ENCODE data around the gene MARCHF3. TPM values are rescaled to one million over a fixed set of nuclear protein-coding genes. Genes with fewer than 3 reads are reported as not detected.

Gene MARCHF3
- total and polyA plus RNA-seq, 10 of the 15 experiments (the other 5 are each of a cell fraction or from before 2014, with no cell fraction given) = 3.6 to 24.1 (median 11.3) TPM

DNA sequence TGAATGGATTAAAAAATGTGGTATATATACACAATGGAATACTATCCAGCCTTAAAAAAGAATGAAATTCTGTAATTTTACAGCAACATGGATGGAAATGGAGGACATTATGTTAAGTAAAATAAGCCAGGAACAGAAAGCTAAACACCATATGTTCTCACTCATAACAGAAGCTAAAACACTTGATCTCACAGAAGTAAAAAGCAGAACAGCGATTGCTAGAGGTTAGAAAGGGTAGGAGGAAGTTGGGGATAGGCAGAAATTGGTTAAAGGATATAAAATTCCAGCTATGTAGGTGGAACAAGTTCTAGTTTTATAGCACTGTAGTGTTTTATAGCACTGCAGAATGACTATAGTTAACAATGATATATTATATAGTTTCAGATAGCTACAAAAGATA, 15.8 kb downstream of the MARCHF3 start (continued):
- TF ChIP-seq ZNF207 (IDR thresholded peaks at IDR 0.05; ENCODE audit: borderline replicate concordance) (no peak), SREBF2 (IDR thresholded peaks at IDR 0.05; ENCODE audit: low read length) (no peak), NFIC (IDR thresholded peaks at IDR 0.05; ENCODE audit: low read depth, low read length) (peak; percentile 66), NFYB (IDR thresholded peaks at IDR 0.05; ENCODE audit: insufficient read depth, low read depth, low read length) (no peak), IKZF2 (IDR thresholded peaks at IDR 0.05) (peak; percentile 84 to 89), FOS (IDR thresholded peaks at IDR 0.05; ENCODE audit: borderline replicate concordance, extremely low read depth, insufficient read length) (no peak), POLR2AphosphoS5 (IDR thresholded peaks at IDR 0.05; ENCODE audit: low read length) (no peak), NR2C1 (IDR thresholded peaks at IDR 0.05) (no peak), CEBPZ (IDR thresholded peaks at IDR 0.05; ENCODE audit: low read depth, low read length) (no peak), RB1 (IDR thresholded peaks at IDR 0.05; ENCODE audit: borderline replicate concordance) (0 out of 2 replicates have a peak, but pooled peaks have one; percentile 8), CBX5 (IDR thresholded peaks at IDR 0.05; ENCODE audit: low read depth) (no peak), DPF2 (IDR thresholded peaks at IDR 0.05) (peak; percentile 73; the same call in 1 of the 2 replicates), NR2F1 (conservative IDR thresholded peaks at IDR 0.05) (peak; percentile 75), MYB (IDR thresholded peaks at IDR 0.05; ENCODE audit: borderline replicate concordance, low read depth, low read length) (no peak), PAX8 (IDR thresholded peaks at IDR 0.05) (no peak), MAX (IDR thresholded peaks at IDR 0.05; ENCODE audit: low read depth, low read length) (no peak)
- TF ChIP-seq, protein P1, sequence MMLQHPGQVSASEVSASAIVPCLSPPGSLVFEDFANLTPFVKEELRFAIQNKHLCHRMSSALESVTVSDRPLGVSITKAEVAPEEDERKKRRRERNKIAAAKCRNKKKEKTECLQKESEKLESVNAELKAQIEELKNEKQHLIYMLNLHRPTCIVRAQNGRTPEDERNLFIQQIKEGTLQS (IDR thresholded peaks at IDR 0.05; ENCODE audit: borderline replicate concordance, extremely low read depth, low read depth, low read length) = no peak
- TF ChIP-seq, protein P2, sequence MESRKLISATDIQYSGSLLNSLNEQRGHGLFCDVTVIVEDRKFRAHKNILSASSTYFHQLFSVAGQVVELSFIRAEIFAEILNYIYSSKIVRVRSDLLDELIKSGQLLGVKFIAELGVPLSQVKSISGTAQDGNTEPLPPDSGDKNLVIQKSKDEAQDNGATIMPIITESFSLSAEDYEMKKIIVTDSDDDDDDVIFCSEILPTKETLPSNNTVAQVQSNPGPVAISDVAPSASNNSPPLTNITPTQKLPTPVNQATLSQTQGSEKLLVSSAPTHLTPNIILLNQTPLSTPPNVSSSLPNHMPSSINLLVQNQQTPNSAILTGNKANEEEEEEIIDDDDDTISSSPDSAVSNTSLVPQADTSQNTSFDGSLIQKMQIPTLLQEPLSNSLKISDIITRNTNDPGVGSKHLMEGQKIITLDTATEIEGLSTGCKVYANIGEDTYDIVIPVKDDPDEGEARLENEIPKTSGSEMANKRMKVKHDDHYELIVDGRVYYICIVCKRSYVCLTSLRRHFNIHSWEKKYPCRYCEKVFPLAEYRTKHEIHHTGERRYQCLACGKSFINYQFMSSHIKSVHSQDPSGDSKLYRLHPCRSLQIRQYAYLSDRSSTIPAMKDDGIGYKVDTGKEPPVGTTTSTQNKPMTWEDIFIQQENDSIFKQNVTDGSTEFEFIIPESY (IDR thresholded peaks at IDR 0.05) = no peak
- TF ChIP-seq, protein P3, sequence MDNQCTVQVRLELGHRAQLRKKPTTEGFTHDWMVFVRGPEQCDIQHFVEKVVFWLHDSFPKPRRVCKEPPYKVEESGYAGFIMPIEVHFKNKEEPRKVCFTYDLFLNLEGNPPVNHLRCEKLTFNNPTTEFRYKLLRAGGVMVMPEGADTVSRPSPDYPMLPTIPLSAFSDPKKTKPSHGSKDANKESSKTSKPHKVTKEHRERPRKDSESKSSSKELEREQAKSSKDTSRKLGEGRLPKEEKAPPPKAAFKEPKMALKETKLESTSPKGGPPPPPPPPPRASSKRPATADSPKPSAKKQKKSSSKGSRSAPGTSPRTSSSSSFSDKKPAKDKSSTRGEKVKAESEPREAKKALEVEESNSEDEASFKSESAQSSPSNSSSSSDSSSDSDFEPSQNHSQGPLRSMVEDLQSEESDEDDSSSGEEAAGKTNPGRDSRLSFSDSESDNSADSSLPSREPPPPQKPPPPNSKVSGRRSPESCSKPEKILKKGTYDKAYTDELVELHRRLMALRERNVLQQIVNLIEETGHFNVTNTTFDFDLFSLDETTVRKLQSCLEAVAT (IDR thresholded peaks at IDR 0.05) = no peak
- TF ChIP-seq, protein P4, sequence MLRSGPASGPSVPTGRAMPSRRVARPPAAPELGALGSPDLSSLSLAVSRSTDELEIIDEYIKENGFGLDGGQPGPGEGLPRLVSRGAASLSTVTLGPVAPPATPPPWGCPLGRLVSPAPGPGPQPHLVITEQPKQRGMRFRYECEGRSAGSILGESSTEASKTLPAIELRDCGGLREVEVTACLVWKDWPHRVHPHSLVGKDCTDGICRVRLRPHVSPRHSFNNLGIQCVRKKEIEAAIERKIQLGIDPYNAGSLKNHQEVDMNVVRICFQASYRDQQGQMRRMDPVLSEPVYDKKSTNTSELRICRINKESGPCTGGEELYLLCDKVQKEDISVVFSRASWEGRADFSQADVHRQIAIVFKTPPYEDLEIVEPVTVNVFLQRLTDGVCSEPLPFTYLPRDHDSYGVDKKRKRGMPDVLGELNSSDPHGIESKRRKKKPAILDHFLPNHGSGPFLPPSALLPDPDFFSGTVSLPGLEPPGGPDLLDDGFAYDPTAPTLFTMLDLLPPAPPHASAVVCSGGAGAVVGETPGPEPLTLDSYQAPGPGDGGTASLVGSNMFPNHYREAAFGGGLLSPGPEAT (IDR thresholded peaks at IDR 0.05; ENCODE audit: low read depth) = peak; percentile 64; the same call in 1 of the 2 replicates

Data from GM12878 (cell line).